Ovary (tissue), 3 donors: Measurements from ENCODE around the gene CEND1.

Source experiments
- CTCF ChIP-seq, 3 donors: fragments of 450-650 bp in 2 of 3; fragments of 200-600 bp in 1 of 3; IDR thresholded peaks; one replicate each; pipeline versions ENCODE4 v1.5.1 to v1.8.0; 2016 to 2022; ENCODE audit warnings: antibody characterized with exemption in 3 of 3, mild to moderate bottlenecking in 1 of 3
- EP300 ChIP-seq: sonication (generic); formaldehyde crosslinking; IDR thresholded peaks from one replicate; pipeline ENCODE4 v1.6.1; 2017; ENCODE audit warnings: antibody characterized with exemption
- POLR2A ChIP-seq: fragments of 450-650 bp; IDR thresholded peaks from one replicate; pipeline ENCODE4 v1.6.1; 2017; ENCODE audit warnings: antibody characterized with exemption, mild to moderate bottlenecking, moderate library complexity
- donor health status: DM: no; HTN: no; CAD: no.

DNA sequence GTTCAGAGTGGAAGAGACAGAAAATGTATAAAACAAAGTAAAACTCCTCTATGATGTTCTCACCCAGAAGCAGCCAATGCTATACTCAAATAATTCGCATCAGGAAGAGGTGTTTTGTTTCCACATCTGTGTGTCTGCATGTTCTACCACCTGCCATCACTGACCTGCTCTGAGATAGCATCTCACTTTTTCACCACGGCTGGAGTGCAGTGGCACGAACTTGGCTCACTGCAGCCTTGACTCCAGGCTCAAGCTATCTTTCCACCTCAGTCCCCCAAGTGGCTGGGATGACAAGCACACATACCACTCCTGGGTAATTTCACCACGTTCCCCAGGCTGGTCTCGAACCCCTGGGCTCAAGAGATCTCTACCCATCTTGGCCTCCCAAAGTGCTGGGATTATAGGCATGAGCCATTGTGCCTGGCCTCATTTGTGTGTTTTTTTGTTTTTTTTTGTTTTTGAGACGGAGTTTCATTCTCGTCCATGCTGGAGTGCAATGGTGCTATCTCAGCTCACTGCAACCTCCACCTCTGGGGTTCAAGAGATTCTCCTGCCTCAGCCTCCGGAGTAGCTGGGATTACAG is 28.3 kb downstream of the CEND1 start:
- TF ChIP-seq CTCF (IDR thresholded peaks at IDR 0.05) (no peak), POLR2A (no peak), EP300 (no peak)
